GM21786 (cell line): ENCODE measurements around the gene MED9.

Source experiments
- ATAC-seq: cut with Tn5 transposase; IDR thresholded peaks from one replicate; pipeline ENCODE4 v1.9.1; 2021; ENCODE audit not compliant: unreplicated experiment

Gene MED9

DNA sequence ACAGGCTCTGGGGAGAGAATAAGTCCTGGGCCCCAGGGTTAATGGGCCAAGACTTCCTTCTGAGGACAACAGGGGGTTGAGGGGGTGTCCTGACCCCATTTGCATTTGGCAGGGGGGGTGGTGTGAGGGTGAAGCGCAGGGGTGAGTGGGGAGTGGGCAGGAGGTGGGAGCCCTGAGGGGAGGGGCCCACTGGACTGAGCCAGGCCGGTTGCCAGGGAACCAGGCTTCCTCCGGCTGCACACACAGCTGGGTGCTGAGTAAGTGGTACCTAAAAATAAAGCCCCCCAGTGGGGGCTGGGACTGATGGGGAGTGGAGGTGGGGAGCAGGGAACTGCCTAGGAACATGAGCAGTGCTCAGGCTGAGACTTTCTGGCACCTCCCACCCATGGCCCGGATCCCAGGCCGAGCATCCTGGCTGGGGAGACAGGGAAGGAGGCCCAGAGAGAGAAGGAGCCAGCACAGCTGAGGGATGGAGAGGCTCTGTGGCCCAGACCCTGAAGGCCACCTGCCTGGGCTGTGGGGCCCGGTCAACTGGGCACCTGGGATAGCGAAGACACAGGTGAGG, 26.8 kb downstream of the MED9 start:
- ATAC-seq: no peak

DNA sequence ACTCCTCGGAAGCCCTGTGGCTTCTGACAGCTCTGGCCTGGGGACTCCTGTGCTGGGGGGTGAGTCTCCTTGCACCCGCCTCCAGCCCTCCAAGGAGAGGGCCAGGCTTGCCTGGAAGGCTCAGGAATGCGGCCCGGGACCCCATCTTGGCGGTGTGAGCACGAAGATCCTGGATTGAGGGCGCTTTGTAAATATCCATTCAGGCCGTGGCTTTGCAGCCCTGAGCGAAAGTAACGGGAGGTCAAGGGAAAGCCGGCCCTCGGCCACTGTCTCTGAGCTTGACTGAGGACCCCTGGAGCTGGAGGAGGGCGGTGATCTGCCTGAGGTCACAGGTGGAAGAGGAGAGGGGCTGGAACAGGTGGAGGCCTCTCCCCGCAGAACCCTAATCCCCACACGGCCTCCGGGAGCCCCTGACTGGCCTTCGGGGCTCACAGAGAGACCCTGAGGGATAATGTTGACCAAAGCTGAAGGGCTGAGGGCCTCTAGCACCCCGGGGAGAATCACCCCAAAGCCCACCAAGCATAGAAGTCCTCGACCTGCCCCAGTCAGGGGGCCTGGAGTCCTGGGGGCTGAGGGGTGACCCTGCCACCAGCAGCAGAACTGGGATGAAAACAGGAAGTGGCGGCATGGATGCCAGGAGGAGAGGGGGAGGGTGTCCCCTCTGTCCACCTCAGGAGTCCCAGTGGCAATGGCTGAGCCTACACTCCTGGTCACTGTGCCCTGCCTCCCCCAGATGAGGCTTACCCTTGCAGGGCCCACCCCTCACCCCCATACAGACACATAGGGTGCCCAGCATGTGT, 27.7 kb downstream of the MED9 start:
- ATAC-seq: no peak

DNA sequence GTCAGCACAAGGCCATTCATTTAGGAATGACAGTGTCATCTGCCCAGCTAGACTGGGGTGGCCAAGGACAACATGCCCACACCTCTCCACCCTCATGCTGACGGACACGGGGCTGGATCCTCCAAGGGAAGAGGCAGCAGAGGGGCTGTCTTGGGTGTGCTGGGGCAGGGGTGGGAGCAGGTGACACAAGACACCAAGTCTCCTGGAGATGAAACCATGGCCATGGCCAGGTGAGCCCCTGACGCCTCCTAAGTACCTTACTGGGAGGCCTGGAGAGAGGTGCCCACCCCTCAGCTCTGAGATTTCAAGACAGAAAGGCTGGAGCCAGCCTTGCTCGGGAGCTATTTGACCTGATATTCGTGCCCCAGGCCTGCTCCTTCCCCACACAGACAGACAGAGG, 28.4 kb downstream of the MED9 start:
- ATAC-seq: no peak

DNA sequence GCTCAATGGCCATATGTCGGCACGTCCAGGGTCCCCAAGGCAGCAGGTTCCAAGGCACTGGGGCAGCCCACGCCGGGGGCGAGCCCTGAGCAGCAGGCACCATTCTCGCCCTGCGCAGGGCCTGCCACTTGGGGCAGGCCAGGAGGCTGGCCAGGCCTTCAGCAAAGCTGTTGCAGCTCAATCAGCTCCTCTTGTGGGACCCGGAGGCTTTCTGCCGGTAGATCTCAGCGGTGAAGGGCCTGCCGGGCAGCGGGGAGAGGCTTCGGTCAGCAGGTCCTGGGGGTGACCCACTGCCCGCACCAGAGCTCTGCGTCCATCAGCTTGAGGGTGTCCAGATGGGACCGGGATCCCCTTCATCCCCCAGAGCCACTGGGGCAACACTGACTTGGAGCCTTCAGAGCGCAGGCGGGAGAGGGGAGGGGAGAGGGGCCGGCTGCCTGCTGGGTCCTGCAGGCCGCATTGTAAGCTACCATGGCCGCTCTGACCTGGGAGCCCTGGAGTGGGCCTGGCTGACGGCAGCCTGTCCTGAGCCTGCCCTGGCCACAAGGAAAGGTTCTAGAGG, 28.9 kb downstream of the MED9 start:
- no peak for ATAC-seq

DNA sequence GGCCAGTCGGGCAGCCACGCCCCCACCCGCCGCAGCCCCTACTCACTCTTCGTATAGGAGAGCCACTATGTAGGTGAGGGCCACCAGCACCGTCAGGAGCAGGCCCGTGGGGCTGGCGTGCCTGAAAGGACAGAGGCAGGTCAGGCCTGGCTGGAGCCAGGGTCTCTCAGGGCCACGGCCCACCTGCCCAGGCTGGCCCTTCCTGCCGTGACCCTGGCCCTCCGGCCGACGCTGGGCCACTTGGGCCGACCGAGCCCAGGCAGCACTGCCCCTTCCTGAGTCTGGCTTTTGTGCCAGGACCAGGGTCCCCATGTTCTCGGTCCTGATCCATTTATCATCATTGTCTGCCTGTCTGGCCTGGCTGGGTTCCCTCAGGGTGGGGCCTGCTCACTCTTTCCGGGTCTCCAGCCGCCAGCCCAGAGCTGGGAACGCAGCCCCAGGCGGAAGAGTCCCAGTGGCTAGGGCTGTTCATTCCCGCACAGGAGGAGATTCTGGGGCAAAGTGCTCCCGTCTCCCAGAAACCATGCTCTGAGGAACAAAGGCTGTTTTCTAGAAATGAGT, 29.5 kb downstream of the MED9 start:
- no peak for ATAC-seq

DNA sequence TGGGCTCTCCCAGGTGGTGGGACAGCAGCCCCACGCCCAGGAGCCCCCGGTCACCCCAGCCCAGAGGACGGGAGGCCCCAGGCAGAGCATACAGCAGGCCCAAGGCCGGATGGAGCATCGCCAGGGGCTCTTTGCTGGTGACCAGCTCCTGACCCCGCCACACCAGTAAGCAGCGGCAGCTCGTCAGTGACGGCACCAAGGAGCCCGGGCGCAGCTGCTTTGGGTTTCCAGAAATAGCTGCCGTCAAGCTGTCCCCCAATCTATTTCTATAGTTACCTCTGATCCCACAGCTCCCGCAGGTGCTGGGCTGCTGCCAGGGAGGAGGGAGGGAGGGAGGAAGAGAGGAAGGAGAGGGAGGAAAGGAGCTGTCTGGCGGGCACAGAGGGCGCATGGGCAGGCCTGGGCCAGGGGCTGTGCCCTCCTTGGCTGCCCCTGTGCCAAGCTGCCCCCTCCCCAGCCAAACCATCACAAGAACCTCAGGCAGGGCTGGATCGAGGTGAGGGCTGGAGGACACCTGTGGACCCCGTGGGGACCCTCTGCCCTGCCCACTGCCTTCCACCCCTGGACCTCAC, 30.2 kb downstream of the MED9 start:
- no peak for ATAC-seq

DNA sequence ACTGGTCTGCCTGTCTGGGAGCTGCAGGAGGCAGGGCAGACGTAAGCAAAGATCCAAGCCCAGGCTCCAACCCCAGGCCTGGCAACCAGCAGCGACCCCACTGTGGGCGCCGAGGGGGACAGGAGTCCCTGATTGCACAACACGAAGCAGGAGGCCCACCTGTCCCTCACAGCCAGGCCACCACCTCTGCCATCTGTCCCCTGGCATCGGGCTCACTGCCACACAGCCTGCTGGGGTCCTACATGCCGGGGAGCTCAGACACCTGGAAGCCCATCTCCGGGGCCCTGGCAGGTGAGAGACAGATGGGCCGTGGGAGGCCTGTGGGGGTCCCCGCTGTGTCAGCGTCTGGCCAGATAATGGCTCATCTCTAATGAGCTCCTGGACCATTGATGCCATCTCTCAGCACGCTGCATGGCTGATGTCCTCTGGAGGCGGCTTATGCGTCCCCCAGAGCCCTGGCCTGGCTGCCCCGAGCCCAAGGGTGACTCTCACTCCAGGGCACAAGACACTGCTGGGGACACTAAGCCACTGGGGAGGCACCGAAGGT, 30.7 kb downstream of the MED9 start:
- ATAC-seq: no peak

DNA sequence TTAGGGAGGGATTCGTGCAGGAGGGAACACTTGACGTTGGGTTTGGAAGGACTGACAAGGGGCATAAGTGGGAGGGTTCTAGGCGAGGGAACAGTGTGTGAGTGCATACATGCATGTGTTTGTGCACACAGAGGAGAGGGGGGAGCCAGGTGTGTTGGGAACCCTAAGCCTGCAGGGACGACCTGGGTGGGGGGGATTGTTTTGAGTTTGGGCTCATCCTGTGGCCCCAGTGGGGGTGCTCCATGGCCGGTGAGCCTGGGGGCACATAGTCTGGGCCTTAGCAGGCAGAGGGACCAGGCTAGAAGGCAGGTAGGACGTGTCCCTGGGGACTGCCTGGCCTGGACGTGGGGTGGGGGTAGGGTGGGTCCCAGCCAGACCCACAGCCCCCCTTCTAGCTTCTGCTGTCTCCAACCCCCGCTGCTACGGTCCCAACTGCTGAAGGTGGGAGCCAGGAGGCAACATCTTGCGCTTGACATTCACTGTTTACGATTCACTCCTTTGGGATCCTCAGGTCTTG, 31.3 kb downstream of the MED9 start:
- ATAC-seq: no peak

DNA sequence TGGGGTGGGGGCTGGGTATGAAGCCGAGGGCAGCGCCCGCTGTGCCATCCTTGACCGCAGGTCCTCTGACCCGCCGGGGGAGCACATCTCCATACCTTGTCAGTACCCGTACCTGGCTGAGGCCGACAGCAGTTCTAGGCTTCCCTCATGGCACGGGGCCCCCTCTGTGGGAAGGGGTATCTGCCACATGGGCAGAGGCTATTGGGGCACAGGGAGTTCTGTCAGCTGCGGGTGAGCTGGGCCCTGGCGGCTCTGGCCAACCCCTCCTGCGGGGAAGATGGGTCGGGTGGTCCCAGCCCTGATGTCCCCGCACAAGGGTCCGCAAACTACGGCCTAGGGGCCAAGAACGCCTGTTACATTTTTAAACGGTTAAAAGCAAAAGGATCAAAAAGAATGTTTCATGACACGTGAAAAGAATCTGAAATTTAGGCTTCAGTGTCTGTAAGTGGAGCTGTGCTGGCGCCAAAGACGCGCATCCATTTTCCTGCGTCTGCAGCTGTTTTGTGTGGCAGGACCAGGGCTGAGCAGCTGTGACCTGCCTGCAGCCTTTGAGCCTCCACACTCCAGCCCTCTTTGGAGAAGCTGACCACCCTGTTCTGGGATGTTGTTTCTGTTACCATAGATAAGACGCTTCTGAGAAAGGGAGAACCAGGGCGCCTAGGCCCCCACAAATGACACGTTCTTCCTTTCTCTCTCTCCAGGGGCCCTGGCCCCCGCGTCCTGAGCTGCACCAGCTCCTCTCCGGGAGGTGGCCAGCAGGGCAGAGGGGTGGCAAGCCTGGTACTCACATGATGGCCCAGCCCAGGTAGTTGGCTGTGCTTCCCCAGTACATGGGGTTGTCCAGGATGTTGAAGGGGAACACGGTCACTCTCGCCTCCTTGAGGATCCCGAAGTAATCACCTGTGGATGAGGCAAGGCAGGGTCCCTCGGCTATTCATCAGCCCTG, 32.1 kb downstream of the MED9 start:
- ATAC-seq: no peak

DNA sequence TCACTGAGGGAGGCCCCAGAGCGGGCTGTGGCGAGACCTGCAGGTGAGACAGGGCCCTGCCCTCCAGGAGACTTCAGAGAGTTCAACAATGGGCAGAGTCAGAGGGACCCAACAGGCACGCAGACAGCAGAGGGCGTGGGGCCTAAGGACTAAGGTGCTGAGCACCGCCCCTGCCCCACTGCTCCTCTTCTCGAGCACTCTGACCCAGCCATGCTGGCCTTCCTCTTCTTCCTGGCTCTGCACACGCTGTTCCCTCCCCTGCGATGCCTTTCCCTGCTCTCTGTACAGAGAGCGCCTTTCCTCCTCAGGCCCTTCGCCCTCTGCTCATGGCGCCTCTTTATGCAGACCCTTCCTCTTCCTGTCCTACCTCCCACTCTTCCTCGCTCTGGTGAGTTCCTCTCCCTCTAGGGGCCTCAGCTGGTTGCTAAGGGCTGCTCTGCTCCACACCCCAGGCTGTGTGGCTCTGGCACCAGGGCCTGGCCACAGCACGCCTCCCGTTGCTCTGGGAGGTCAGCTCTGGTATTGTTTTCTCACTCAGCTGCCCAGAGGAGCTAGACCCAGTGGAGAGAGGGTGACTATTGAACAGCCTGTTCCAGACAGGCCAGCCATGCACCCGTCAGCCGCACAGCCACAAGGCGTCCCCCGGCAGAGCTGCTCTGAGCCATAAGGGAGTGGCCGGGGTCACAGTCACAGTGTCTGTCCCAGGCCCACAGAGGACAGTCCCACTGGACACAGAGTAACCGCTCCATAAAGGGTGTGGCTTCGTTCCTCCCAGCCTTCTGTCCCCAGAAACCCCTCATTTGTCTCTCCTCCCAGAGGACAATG, 33.0 kb downstream of the MED9 start:
- ATAC-seq: no peak

DNA sequence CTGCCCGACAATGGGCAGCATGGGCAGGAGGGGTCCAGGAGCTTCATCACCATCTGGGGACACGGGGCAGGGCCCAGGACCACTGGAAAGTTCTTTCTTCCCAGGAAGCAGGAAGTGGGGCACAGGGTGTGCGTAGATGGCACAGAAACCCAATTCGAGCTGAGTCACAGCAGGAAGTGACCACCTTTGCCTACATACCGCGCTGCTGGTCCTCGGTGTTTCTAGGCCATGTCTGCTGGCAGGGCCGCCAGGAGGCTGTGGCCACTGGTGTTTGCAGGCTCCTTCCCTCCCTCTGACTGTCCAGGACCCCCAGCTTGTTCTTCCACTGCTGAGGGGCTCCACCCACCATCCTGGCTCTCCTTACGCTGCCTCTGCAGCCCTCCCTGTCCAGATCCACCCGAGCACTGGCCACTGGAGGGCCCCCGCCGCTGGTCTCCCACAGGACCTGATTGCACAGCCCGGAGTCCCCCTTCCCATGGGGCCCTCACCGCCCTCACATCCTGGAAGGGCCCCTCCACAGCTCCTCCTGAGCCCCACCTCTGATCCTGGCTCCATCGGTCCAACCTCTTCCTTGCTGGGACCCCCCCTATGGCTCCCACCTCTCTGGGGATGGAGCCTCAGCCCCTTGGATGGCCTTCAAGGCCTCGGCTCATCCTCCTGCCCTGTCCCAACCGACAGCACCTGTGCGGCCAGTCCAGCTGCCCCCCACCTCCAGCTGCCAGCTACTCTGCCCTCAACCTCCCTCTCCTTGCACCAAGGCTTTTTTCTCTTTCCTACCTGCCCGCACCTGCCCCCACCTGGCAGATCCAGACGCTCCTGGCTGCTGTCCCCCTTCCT, 33.9 kb downstream of the MED9 start:
- no peak for ATAC-seq

DNA sequence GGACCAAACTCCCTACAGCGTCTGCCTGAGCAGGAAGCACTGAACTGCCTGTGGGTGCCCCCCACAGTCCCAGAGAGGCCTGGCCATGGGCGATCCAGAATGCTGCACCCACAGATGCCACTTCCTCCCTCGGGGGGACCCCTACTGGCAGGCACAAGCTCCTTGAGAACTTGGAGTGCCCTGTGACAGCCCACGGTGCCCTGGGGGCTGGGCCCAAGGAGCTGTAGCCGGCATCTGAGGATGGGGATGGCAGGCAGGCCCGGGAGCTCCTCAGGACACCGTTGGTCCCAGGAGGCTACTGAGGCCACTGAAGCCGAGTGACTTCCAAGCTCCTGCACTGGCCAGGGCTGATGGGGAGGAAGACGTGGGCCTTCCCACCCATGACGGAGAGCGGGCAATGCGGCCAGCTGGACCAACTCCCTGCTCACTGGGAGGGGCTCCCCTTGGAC, 34.5 kb downstream of the MED9 start:
- no peak for ATAC-seq

DNA sequence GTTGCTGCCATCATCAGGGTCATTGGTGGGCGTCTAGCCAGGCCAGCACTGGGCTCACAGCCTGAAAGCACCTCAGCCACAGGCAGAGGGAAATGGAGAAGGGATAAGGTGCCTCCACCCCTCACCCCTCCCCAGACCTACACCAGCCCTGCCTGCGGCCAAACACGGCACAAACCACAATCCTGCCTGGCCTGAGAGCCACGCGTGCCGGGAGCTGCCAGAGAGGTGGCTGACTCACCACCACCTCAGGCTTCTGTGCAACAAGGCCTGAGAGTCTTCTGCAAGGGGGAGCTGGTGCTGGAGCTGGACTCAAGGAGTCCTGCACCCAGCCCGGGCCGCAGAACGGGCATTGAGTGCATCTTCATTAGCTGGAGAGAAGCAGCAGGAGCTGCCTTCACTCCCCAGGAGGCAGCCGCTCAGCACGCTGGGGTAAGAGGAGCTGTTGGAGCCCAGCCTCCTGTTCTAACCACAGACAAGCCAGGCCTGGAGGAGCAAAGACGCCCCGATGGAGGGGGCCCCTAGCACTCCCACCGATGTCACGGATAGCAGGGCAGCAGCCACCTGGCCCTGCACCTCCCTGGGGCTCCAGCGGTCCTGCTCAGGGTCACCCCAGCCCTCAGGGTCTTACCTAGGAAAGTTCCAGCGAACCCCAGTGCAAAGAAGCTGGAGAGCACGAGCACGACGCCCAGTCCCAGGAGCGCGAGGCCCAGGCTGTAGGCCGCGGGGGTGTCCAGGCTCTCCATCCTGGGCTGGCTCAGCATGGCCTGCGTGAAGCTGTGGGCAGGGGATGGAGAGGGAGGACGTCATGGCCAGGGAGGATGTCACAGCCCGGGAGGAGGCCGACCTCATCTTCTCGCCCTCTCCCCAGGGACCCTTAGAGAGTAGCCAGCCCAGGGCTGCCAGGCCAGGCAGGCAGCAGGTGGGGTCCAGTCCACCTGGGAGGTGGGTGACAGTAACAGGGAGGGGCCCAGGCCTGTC, 35.4 kb downstream of the MED9 start:
- no peak for ATAC-seq

DNA sequence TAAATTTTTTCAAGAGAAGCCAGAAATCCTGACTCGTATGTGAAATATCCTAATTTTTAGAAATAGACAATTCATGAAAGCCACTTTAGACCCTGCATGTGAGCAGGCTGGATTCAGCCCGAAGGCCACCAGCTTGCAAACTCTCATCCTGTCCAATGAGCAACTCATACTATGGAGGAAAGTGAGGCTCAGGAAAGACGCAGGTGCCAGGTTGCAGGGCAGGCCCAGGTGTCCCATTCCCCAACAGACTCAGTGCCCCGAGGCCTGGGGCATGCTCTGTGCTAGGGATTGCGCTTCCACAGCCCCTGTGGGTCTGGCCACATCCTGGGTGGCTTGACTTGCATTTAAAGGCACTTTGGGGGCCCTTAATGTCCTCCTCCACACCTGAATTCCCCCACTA, 36.1 kb downstream of the MED9 start:
- no peak for ATAC-seq

DNA sequence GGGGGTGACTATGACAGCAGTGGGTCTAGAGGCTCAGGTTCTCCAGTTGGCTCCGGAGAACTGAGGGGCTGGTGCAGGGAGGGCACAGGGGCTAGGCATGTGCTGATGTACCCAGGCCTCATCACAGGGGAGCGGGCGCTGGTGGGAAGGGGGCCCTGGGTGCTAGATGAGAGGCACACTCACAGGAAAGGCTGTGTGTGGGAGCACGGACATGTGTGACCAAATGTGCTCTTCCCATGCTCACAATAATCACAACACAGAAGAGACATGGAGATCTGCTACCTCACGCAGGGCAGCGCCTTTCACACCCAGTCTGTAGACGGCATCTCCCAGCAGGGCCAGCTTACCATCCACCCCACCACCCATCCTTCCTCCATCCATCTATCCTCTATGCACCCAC, 36.8 kb downstream of the MED9 start:
- no peak for ATAC-seq

DNA sequence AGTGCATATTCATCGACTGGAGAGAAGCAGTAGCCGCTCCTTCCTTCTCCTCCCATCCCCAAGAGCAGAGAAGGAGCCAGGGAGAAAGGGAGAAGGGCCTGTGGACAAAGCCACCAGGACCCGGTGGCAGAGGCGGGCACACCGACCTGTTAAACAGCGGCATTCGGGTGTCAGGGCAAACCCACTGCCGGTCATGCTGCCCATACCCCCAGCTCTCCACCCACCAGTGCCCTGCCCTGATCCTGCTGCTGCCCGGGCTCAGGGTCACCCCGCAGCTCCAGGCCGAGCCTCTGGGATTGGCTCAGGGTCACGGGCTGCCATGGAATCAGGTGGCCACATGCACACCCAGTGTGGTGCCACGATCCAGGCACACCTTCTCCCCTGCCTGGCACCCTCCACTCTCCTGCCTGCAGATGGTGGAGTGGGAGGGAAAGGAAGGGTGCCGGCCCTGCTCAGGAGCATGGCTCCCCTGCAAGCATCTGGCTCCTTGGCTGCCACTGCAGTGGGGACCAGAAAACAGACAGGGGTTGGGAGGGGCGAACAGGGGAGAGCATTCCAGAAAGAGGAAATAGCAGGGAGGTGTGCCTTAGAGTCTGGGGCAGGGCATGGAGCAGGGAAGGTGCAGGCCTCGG, 37.7 kb downstream of the MED9 start:
- ATAC-seq: no peak
